Smooth muscle cell (in vitro differentiated cells): ENCODE data around the gene DPP4. TPM values are rescaled to one million over a fixed set of nuclear protein-coding genes. Genes with fewer than 3 reads are reported as not detected.
"Not testable (repeated sequence)": the region's sequence is repeated elsewhere in the genome, so short reads cannot be mapped to it uniquely, and the experiment has no call there.

Experiments used
- DNase-seq: peaks from one replicate; lab custom pipeline; 2025; ENCODE audit not compliant: unreplicated experiment; lab: John Stamatoyannopoulos, UW
- H2AFZ ChIP-seq: fragments of 200-600 bp; sonication (generic); 2 replicates; pipeline ENCODE4 v1.6.0; 2016; ENCODE audit warnings: antibody characterized with exemption, low read depth, mild to moderate bottlenecking
- H3F3A ChIP-seq: fragments of 200-600 bp; sonication (generic); 2 replicates; pipeline ENCODE4 v1.6.0; 2017; ENCODE audit warnings: antibody characterized with exemption, low read depth
- H3K27ac ChIP-seq: fragments of 200-600 bp; sonication (generic); 2 replicates; pipeline ENCODE4 v1.5.1; 2016; ENCODE audit warnings: low read depth, mild to moderate bottlenecking
- H3K27me3 ChIP-seq: fragments of 200-600 bp; sonication (generic); 2 replicates; pipeline ENCODE4 v1.6.1; 2016; ENCODE audit warnings: low read depth, mild to moderate bottlenecking
- H3K36me3 ChIP-seq: fragments of 200-600 bp; sonication (generic); 2 replicates; pipeline ENCODE4 v1.5.1; 2016; ENCODE audit warnings: low read depth
- H3K4me1 ChIP-seq: fragments of 200-600 bp; sonication (generic); 2 replicates; pipeline ENCODE4 v1.5.1; 2016; ENCODE audit warnings: low read depth
- H3K4me2 ChIP-seq: fragments of 200-600 bp; sonication (generic); 2 replicates; pipeline ENCODE4 v1.6.0; 2016; ENCODE audit warnings: mild to moderate bottlenecking
- H3K4me3 ChIP-seq: fragments of 200-600 bp; sonication (generic); 2 replicates; pipeline ENCODE4 v1.5.1; 2016; ENCODE audit warnings: mild to moderate bottlenecking
- H3K79me2 ChIP-seq: fragments of 200-600 bp; sonication (generic); 2 replicates; pipeline ENCODE4 v1.6.0; 2016; ENCODE audit warnings: low read depth, mild to moderate bottlenecking
- H3K9ac ChIP-seq: fragments of 200-600 bp; sonication (generic); 2 replicates; pipeline ENCODE4 v1.6.0; 2016; ENCODE audit warnings: low read depth
- H3K9me3 ChIP-seq: fragments of 200-600 bp; sonication (generic); replicated peaks from 2 replicates; pipeline ENCODE4 v1.5.1; 2016; ENCODE audit warnings: low read depth
- H4K20me1 ChIP-seq: fragments of 200-600 bp; sonication (generic); 2 replicates; pipeline ENCODE4 v1.6.0; 2016; ENCODE audit warnings: low read depth
- CTCF ChIP-seq: fragments of 200-600 bp; sonication (generic); IDR thresholded peaks from 2 replicates; pipeline ENCODE4 v1.5.1; 2017; ENCODE audit warnings: borderline replicate concordance, mild to moderate bottlenecking, antibody characterized with exemption; ENCODE audit not compliant: insufficient read depth, poor library complexity, severe bottlenecking
- WGBS: methylation state at CpG from one replicate; pipeline ENCODE4 v1.1.7; 2016; ENCODE audit warnings: low lambda C conversion rate; 5-methylcytosine and 5-hydroxymethylcytosine counted together
- polyA plus RNA-seq: library from polyadenylated mRNA; unstranded; fragments of >200 nt; fragmentation: Nextera tagmentation; extraction: Ambion mirVana; gene quantifications from 2 replicates; pipeline ENCODE4 v1.2.1, GENCODE V29; 2016
- total RNA-seq: library from RNA; depleted of rRNA; stranded (reverse); fragments of >200 nt; gene quantifications from 2 replicates; pipeline ENCODE4 v1.2.3, GENCODE V29; 2014

The DPP4 gene
- total and polyA plus RNA-seq, 2 experiments from 2014 or later, result 17.6 to 32.0 TPM

GRCh38 chr2:161980976-161981375 lies 93.0 kb downstream of the DPP4 start:
- no peak overlapping the region for H3K27ac ChIP-seq
- no peaks in the 10 kb centered on the region for H3K27me3 ChIP-seq
- H3K4me2 ChIP-seq, result no peak overlapping the region
- peaks cover 7% of the 10 kb centered on the region for H3K4me1 ChIP-seq
- H3K9ac ChIP-seq, result no peak overlapping the region
- H3K9me3 ChIP-seq, result no peaks in the 10 kb centered on the region
- no peaks in the 10 kb centered on the region for H3K36me3 ChIP-seq
- no peak for TF ChIP-seq CTCF
- no peak overlapping the region for H3K4me3 ChIP-seq
- WGBS, result 71% methylated on average over 1 of the region's 1 CpG
- no peaks in the 10 kb centered on the region for H4K20me1 ChIP-seq
- no peak overlapping the region for H2AFZ ChIP-seq
- no peak for DNase-seq
- no peaks in the 10 kb centered on the region for H3K79me2 ChIP-seq
- peaks cover 5% of the 10 kb centered on the region for H3F3A ChIP-seq

GRCh38 chr2:161979490-161979889 lies 94.5 kb downstream of the DPP4 start:
- H3F3A ChIP-seq, result peaks cover 5% of the 10 kb centered on the region
- peak overlapping the region; percentile 17 for H3K27ac ChIP-seq
- peak overlapping the region; percentile 50 for H3K4me2 ChIP-seq
- H3K79me2 ChIP-seq, result no peaks in the 10 kb centered on the region
- no peaks in the 10 kb centered on the region for H3K36me3 ChIP-seq
- 28% methylated on average over 2 of the region's 2 CpGs for WGBS
- H3K4me1 ChIP-seq, result peaks cover 7% of the 10 kb centered on the region
- DNase-seq, result no peak
- no peak overlapping the region for H3K9ac ChIP-seq
- no peak overlapping the region for H3K4me3 ChIP-seq
- TF ChIP-seq CTCF, result no peak
- no peak overlapping the region for H2AFZ ChIP-seq
- no peaks in the 10 kb centered on the region for H4K20me1 ChIP-seq
- H3K27me3 ChIP-seq, result no peaks in the 10 kb centered on the region
- H3K9me3 ChIP-seq, result no peaks in the 10 kb centered on the region

- H3K79me2 ChIP-seq, H3K9ac ChIP-seq, H3K36me3 ChIP-seq, H3K4me1 ChIP-seq, H4K20me1 ChIP-seq, H3K27me3 ChIP-seq, H3K4me3 ChIP-seq, H2AFZ ChIP-seq, H3K27ac ChIP-seq, DNase-seq, H3F3A ChIP-seq, H3K4me2 ChIP-seq, H3K9me3 ChIP-seq: not testable (repeated sequence)
- WGBS, result 93% methylated on average over 6 of the region's 6 CpGs
Observed at GRCh38 chr2:161977926-161978325, 96.1 kb downstream of the DPP4 start.

- no peak for DNase-seq
- no peak for TF ChIP-seq CTCF
- Histone ChIP-seq H3K27me3 (no peaks in the 10 kb centered on the region), H3K27ac (peak overlapping the region; percentile 32), H3K4me2 (peak overlapping the region; percentile 61), H3K79me2 (no peaks in the 10 kb centered on the region), H2AFZ (no peak overlapping the region), H3K9ac (no peak overlapping the region), H4K20me1 (no peaks in the 10 kb centered on the region), H3K4me1 (no peaks in the 10 kb centered on the region), H3K4me3 (no peak overlapping the region), H3K9me3 (no peaks in the 10 kb centered on the region), H3F3A (no peaks in the 10 kb centered on the region), H3K36me3 (no peaks in the 10 kb centered on the region)
Observed at GRCh38 chr2:161976917-161977316, 97.1 kb downstream of the DPP4 start.
